OCI-M1 (cell line): Measurements from ENCODE around the gene TBXT.

Source experiments
- DNase-seq: peaks from one replicate; lab custom pipeline; 2025; lab: John Stamatoyannopoulos, UW

The TBXT gene

DNA sequence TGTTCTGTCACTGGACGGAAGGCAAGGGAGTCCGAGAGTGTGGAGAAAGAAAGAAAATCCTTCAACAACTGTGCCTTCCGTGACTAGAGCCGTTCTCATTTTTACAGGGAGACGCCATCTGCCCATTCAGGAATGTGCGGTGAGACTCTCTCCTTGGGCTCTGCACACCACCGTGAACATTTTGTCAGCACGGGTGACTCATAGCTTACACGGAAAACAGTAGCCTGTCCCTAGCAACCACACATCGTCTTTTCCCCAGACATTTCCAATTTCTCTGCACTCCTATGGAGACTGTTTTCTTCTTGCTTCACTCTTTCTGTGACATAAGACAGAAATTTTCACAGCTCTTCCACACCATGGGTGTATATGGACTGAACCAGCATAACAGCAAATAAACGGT lies 55.1 kb downstream of the TBXT start:
- no peak for DNase-seq

DNA sequence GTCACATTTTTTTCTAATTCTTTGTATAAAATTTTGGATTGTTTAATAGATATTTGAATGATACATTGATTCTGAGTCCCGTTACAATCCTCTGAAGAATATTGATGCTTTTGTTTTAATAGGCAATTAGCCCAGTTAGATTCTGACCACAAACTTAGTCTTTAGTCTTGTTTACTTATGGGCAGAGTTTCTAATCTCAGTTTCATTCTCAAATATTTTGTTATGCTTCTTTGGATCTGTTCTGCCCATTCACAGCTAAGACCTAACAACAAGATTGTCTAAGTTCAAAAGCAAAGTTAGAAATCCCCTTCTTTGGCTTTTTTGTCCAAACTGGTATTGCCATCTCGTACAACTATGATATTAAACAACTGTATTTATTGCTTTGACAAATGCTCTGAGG lies 58.0 kb downstream of the TBXT start:
- no peak for DNase-seq
